HCEC 1CT (cell line): ENCODE results near the gene FADS3.

Experiments used
- DNase-seq: peaks from one replicate; pipeline ENCODE4 v3.0.0-alpha.2; 2017

FADS3 gene

GRCh38 chr11:61875698-61876097, 15.6 kb downstream of the FADS3 start:
- no peak for DNase-seq

GRCh38 chr11:61874853-61875252, 16.5 kb downstream of the FADS3 start:
- no peak for DNase-seq

- no peak for DNase-seq
These were observed 17.0 kb downstream of the FADS3 start for GRCh38 chr11:61874377-61874809.

GRCh38 chr11:61873588-61874376, 17.6 kb downstream of the FADS3 start:
- no peak for DNase-seq

- no peak for DNase-seq
These were observed 18.3 kb downstream of the FADS3 start for GRCh38 chr11:61872935-61873565.

GRCh38 chr11:61871158-61871597, 20.2 kb downstream of the FADS3 start:
- DNase-seq = peak; percentile 70

- DNase-seq = no peak
These were observed 20.8 kb downstream of the FADS3 start for GRCh38 chr11:61870541-61871031.

GRCh38 chr11:61869708-61870451, 21.5 kb downstream of the FADS3 start:
- DNase-seq = no peak

- no peak for DNase-seq
These were observed 22.0 kb downstream of the FADS3 start for GRCh38 chr11:61869429-61869707.

GRCh38 chr11:61868571-61869428, 22.5 kb downstream of the FADS3 start:
- no peak for DNase-seq

GRCh38 chr11:61866958-61867343, 24.4 kb downstream of the FADS3 start:
- no peak for DNase-seq

GRCh38 chr11:61866231-61866957, 25.0 kb downstream of the FADS3 start:
- DNase-seq = no peak

GRCh38 chr11:61864814-61865775, 26.2 kb downstream of the FADS3 start:
- DNase-seq = no peak

- no peak for DNase-seq
These were observed 27.7 kb downstream of the FADS3 start for GRCh38 chr11:61863548-61864081.

- no peak for DNase-seq
These were observed 28.4 kb downstream of the FADS3 start for GRCh38 chr11:61862714-61863547.

- DNase-seq = no peak
These were observed 29.7 kb downstream of the FADS3 start for GRCh38 chr11:61861634-61862033.

- peak; percentile 13 for DNase-seq
These were observed 31.1 kb downstream of the FADS3 start for GRCh38 chr11:61860054-61860903.

- peak; percentile 21 for DNase-seq
These were observed 35.2 kb downstream of the FADS3 start for GRCh38 chr11:61855939-61856680.
